Stimulated activated CD8-positive, alpha-beta memory T cell treated with anti-CD3 and anti-CD28 coated beads, Interleukin-7, amount 100 ng/mL, for 24 hours (primary cell): ENCODE data around the gene ZNF92.
"Not testable (repeated sequence)": the region's sequence is repeated elsewhere in the genome, so short reads cannot be mapped to it uniquely, and the experiment has no call there.

Experiments
- DNase-seq: peaks from one replicate; pipeline ENCODE4 v3.0.0-alpha.2; 2020; ENCODE audit warnings: low read depth

ZNF92 gene

GRCh38 chr7:65373608-65374351 lies at the start of gene ZNF92:
Gene ZNF92, plus strand, starts transcription at chr7:65373855. Its CDS starts 143 bp downstream, at chr7:65373998.
- DNase-seq = peak; percentile 92

- no peak for DNase-seq
Observed at GRCh38 chr7:65325793-65326432, 47.7 kb upstream of the ZNF92 start.

DNA sequence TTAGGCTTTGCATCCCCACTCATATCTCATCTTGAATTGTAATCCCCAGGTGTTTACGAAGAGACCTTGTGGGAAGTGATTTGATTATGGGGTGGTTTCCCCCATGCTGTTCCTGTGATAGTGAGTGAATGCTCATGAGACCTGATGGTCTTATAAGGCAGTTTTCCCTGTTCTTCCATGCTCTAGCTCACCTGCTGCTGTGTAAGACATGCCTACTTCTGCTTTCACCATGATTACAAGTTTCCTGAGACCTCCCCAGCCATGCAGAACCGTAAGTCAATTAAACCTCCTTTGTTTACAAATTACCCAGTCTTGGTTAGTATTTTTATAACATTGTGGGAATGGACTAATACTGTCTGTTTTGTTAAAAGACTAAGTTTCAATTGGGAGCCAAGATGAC lies 35.3 kb upstream of the ZNF92 start:
- DNase-seq = no peak

DNA sequence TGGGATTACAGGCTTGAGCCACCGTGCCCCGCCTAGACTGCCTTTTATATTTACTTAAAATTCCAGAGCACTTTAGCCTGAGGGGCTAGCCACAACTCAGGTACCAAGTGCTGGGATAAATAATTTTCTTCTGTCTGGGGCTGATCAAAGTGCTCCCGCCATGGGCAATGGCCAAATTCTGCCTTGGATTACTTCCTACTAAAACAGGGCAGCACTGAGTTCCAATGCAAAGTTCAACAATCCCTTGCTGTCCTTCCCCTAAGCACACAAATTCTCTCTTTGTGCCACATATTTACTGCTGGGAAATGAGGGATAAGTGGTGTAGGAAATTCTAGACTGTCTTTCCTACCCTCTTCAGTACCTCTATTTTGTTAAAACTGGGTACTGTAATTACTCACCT lies 34.4 kb upstream of the ZNF92 start:
- DNase-seq = no peak

- no peak for DNase-seq
Observed at GRCh38 chr7:65342723-65343629, 30.7 kb upstream of the ZNF92 start.

GRCh38 chr7:65344541-65344940 lies 29.1 kb upstream of the ZNF92 start:
- not testable (repeated sequence) for DNase-seq

DNA sequence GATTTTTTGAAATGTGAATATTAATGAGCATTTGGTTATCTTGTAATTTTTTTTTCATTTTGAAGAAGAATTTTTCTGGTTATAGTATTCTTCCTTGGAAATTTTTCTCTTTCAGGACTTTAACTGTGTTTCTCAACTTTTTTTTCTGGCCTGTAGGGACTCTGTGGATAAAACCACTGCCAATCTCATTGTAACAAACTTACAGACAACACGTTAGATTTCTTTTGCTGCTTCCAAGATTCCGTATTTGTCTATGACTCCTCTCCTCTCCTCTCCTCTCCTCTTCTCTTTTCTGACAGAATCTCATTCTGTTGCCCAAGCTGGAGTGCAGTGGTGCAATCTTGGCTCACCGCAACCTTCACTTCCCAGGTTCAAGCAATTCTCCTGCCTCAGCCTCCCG lies 19.4 kb upstream of the ZNF92 start:
- no peak for DNase-seq

- no peak for DNase-seq
Observed at GRCh38 chr7:65369843-65370242, 3.8 kb upstream of the ZNF92 start.

- DNase-seq = no peak
Observed at GRCh38 chr7:65371468-65371867, 2.2 kb upstream of the ZNF92 start.

GRCh38 chr7:65379318-65379717 lies 5.7 kb downstream of the ZNF92 start:
- DNase-seq = no peak

GRCh38 chr7:65381742-65382141 lies 8.1 kb downstream of the ZNF92 start:
- no peak for DNase-seq

GRCh38 chr7:65382452-65382851 lies 8.8 kb downstream of the ZNF92 start:
- no peak for DNase-seq

DNA sequence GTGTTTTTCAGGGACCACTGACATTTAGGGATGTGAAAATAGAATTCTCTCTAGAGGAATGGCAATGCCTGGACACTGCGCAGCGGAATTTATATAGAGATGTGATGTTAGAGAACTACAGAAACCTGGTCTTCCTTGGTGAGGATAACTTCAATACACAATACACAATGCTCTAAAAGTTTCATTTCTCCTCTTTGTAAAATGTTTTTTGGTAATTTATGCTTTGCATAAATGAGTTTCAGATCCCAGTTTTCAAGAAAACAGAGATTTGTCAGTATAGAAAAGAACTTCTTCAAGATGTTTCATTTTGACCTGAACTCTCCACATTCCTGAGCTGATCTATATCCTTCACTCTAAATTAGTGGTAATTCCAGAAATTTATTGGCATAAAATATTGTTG lies 14.2 kb downstream of the ZNF92 start:
- DNase-seq = no peak

DNA sequence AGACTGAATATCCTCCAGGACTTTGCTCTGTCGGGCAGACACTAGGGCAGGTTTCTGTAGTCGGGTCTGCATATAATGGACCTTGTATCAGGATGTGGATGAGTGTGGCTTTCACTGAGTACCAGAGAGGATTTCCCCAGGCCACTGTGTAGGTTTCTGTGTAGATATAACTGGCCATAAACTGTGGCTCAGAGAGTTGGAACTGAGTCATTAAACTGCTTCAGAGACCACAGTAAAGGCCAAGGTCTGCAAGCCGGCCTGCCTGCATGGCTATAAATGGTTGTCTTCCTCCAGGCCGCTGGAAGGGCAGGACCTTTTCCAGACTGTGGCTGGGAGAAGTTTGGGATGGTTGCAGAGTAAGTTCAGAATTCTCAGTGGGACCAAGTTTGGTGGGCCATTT lies 16.9 kb downstream of the ZNF92 start:
- DNase-seq = no peak

GRCh38 chr7:65397730-65398142 lies 24.1 kb downstream of the ZNF92 start:
- DNase-seq = no peak

DNA sequence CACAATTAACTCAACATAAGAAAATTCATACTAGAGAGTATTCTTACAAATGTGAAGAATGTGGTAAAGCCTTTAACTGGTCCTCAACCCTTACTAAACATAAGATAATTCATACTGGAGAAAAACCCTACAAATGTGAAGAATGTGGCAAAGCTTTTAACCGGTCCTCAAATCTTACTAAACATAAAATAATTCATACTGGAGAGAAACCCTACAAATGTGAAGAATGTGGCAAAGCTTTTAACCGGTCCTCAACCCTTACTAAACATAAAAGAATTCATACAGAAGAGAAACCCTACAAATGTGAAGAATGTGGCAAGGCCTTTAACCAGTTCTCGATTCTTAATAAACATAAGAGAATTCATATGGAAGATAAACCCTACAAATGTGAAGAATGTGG lies 25.0 kb downstream of the ZNF92 start:
- DNase-seq = not testable (repeated sequence)

- not testable (repeated sequence) for DNase-seq
Observed at GRCh38 chr7:65399101-65399500, 25.4 kb downstream of the ZNF92 start.

GRCh38 chr7:65404020-65404419 lies 30.4 kb downstream of the ZNF92 start:
- DNase-seq = no peak

GRCh38 chr7:65406706-65407105 lies 33.1 kb downstream of the ZNF92 start:
- not testable (repeated sequence) for DNase-seq

DNA sequence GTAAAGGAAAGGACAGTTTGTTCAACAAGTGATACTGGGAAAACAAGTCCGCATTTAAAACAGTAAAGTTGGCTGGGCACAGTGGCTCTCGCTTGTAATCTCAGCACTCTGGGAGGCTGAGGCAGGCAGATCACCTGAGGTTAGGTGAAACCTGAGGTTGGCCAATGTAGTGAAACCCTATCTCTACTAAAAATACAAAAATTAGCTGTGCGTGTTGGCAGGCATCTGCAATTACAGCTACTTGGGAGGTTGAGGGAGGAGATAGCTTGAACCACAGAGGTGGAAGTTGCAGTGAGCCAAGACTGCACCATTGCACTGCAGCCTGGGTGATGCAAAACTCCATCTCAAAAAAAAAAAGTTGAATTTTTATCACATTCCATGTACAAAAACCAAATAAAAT lies 35.7 kb downstream of the ZNF92 start:
- no peak for DNase-seq

- no peak for DNase-seq
Observed at GRCh38 chr7:65411249-65411648, 37.6 kb downstream of the ZNF92 start.

DNA sequence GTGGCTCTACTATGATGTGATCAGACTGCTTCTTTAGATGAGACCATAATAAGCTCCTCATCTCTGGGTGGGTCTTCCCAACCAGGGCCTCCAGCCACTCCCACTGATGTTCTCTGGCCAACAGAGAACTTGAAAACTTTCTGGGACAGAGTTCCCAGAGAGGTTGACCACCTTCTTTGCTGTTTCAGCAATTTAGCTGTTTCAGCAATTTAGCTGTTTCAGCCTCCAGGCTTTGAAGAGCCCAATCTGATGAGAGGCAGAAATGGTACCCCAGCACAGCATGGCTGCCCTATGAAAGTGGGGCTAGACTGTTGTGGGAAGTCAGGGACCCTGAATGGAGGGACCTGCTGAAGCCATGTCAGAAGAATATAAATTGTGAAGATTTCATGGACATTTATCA lies 49.0 kb downstream of the ZNF92 start:
- DNase-seq = no peak

DNA sequence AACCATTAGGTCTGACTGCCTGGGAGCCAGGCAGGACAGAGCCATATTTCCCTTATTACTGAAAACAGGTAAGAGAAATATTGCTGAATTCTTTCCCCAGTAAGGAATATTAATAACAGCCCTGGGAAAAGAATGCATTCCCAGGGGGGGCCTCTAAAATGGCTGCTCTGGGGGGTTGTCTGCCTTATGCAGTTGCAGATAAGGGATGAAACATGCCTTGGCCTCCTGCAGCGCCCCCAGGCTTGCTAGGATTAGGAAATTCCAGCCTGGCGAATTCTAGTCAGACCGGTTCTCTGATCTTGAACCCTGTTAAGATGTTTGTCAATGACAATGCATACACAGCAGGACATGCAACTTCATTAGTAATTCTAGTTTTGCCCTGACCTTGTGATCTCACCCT lies 49.6 kb downstream of the ZNF92 start:
- DNase-seq = not testable (repeated sequence)
